Measurements from ENCODE around the gene LMNA. TPM values are rescaled to one million over a fixed set of nuclear protein-coding genes. Genes with fewer than 3 reads are reported as not detected.

Gene LMNA
- total and polyA plus RNA-seq, 2 donors (not counting 1 experiment from before 2014, with no cell fraction given), result 19.4 to 28.7 TPM

- ChIA-PET POLR2A (interaction anchor here (2.9 to 3.1 kb wide), 2 partner anchors 12 to 29 kb away, joined by 10 to 23 read pairs; partner anchors contain the start of gene LMNA), CTCF (interaction anchor here (1.3 to 28.7 kb wide), 3 partner anchors 10 to 99 kb away, joined by 4 to 970 read pairs (median 89); partner anchors contain the start of gene LMNA)
- H3K36me3 ChIP-seq (replicated peaks in 1 of 2; ENCODE audit: control extremely low read depth in 1 of 2, control insufficient read depth in 1 of 2, extremely low read depth in 1 of 2, insufficient read depth in 2 of 2, low read length in 1 of 2), result no peaks in the 10 kb centered on the region
- peak; percentile 31 for ATAC-seq (ENCODE audit: low read depth)
- no peaks in the 10 kb centered on the region for H4K20me1 ChIP-seq (ENCODE audit: control insufficient read depth, insufficient read depth, low read length, poor library complexity, severe bottlenecking)
- no peak overlapping the region for H3K4me3 ChIP-seq (ENCODE audit: control extremely low read depth in 1 of 5, extremely low read depth in 1 of 5, insufficient read depth in 1 of 5, low read depth in 2 of 5, low read length in 4 of 5)
- H3K9ac ChIP-seq (ENCODE audit: low read length), result no peak overlapping the region
- peak; percentile 54 for DNase-seq
- Mint-ChIP-seq H3K4me1 (peaks cover 42% of the 10 kb centered on the region), H3K4me3 (no peak overlapping the region), H3K27ac (peak overlapping the region; percentile 56), H3K27me3 (peaks cover 12% of the 10 kb centered on the region), H3K9me3 (ENCODE audit: insufficient read depth) (no peaks in the 10 kb centered on the region)
- H2AFZ ChIP-seq (ENCODE audit: insufficient read depth, low read depth, low read length, poor library complexity, severe bottlenecking), result no peak overlapping the region
- peaks cover 0 to 18% (median 7%) of the 10 kb centered on the region in 4 experiments for H3K27me3 ChIP-seq (replicated peaks in 1 of 4; ENCODE audit: control extremely low read depth in 1 of 4, control insufficient read depth in 3 of 4, insufficient read depth in 4 of 4, low read length in 3 of 4)
- peaks cover 14 to 25% of the 10 kb centered on the region in 2 donors for H3K4me1 ChIP-seq (ENCODE audit: control insufficient read depth in 2 of 2, insufficient read depth in 2 of 2, low read length in 2 of 2)
- no peaks in the 10 kb centered on the region for H3K79me2 ChIP-seq (ENCODE audit: control insufficient read depth, insufficient read depth, low read length)
- no peak for TF ChIP-seq EZH2 (IDR thresholded peaks at IDR 0.05; ENCODE audit: borderline replicate concordance, insufficient read depth, low read depth, low read length, poor library complexity, severe bottlenecking)
- peak; percentile 19 for TF ChIP-seq CTCF (IDR thresholded peaks at IDR 0.05)
- peaks cover 0 to 2% (median 0%) of the 10 kb centered on the region in 3 donors for H3K9me3 ChIP-seq (ENCODE audit: control extremely low read depth in 1 of 3, control insufficient read depth in 2 of 3, insufficient read depth in 1 of 3, low read length in 2 of 3)
- intact Hi-C loops (cut with micrococcal nuclease), result loop anchor here (1.0 to 2.0 kb wide), 2 partner anchors 12 to 19 kb away; partner anchors contain the start of gene LMNA
- no peak overlapping the region for H3K27ac ChIP-seq (ENCODE audit: low read length in 2 of 2)
- H3K4me2 ChIP-seq (replicated peaks; ENCODE audit: low read depth, low read length, poor library complexity, severe bottlenecking), result no peak overlapping the region
- WGBS (ENCODE audit: insufficient coverage), result 17% methylated on average over 11 of the region's 11 CpGs
These were observed 11.6 kb downstream of the LMNA start for GRCh38 chr1:156126043-156126629.
